ENCODE measurements around the gene NXPH1. TPM values are rescaled to one million over a fixed set of nuclear protein-coding genes. Genes with fewer than 3 reads are reported as not detected.

NXPH1 gene
- total RNA-seq, 1 donor from 2014 or later: not detected

- TF ChIP-seq, protein P1, sequence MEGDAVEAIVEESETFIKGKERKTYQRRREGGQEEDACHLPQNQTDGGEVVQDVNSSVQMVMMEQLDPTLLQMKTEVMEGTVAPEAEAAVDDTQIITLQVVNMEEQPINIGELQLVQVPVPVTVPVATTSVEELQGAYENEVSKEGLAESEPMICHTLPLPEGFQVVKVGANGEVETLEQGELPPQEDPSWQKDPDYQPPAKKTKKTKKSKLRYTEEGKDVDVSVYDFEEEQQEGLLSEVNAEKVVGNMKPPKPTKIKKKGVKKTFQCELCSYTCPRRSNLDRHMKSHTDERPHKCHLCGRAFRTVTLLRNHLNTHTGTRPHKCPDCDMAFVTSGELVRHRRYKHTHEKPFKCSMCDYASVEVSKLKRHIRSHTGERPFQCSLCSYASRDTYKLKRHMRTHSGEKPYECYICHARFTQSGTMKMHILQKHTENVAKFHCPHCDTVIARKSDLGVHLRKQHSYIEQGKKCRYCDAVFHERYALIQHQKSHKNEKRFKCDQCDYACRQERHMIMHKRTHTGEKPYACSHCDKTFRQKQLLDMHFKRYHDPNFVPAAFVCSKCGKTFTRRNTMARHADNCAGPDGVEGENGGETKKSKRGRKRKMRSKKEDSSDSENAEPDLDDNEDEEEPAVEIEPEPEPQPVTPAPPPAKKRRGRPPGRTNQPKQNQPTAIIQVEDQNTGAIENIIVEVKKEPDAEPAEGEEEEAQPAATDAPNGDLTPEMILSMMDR (IDR thresholded peaks at IDR 0.05): no peak
- no peak overlapping the region for H3K27ac Mint-ChIP-seq
- intact Hi-C loops (cut with micrococcal nuclease): no loop called here
- no peak overlapping the region for H3K4me3 Mint-ChIP-seq
- CTCF ChIA-PET: no interaction called here
- ATAC-seq (ENCODE audit: low read depth) (no peak), DNase-seq (no peak)
- POLR2A ChIA-PET: no interaction called here
- H3K36me3 Mint-ChIP-seq (ENCODE audit: low read depth): no peaks in the 10 kb centered on the region
- H3K4me1 Mint-ChIP-seq: no peaks in the 10 kb centered on the region
- H3K9me3 Mint-ChIP-seq: no peaks in the 10 kb centered on the region
- no peaks in the 10 kb centered on the region for H3K27me3 Mint-ChIP-seq
Measured at GRCh38 chr7:8628656-8629055, 195.2 kb downstream of the NXPH1 start.

DNA sequence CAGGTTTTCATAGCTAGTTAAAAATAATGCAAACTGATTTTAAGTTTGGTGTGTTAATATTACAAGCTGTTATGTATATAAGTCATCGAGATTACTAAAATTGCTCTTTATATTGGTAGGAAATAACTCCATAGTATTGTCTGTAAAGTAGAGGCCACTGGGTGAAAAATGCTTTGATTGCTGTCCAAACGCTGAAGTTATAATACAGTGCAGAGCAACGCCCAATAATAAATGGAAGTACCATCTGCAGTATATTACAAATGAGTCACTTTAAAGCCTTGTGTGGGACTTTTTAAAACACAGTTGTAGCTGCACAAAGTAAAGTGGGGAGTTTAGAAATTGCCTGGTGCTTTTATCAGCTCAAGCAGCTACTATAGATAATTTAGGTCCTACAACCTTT, 196.1 kb downstream of the NXPH1 start:
- CTCF ChIA-PET: no interaction called here
- H3K4me1 Mint-ChIP-seq: no peaks in the 10 kb centered on the region

DNA sequence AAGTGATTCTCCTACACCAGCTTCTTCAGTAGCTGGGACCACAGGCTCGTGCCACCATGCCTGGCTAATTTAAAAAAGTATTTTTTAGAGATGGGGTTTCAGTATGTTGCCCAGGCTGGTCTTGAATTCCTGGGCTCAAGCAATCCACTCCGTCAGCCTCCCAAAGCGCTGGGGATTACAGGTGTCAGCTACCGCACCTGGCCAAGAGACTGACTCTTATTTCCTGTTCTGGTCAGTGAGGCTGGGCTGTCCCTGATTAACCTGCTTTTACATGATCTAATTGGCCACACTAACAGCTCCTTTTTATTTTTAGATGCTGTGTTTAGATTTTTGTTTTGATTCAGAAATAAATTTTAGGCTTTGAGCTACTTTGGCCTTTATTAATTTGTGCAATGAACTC, 203.9 kb downstream of the NXPH1 start:
- Mint-ChIP-seq H3K4me1 (no peaks in the 10 kb centered on the region), H3K4me3 (no peak overlapping the region), H3K36me3 (ENCODE audit: low read depth) (no peaks in the 10 kb centered on the region), H3K9me3 (peaks cover 8% of the 10 kb centered on the region), H3K27me3 (no peaks in the 10 kb centered on the region), H3K27ac (no peak overlapping the region)
- no peak for ATAC-seq (ENCODE audit: low read depth)
- POLR2A ChIA-PET: no interaction called here
- CTCF ChIA-PET: no interaction called here
- DNase-seq: no peak
- TF ChIP-seq, protein P1 (IDR thresholded peaks at IDR 0.05): no peak
- intact Hi-C loops (cut with micrococcal nuclease): no loop called here

More for the DNA sequence above, 196.1 kb downstream of the NXPH1 start:
- TF ChIP-seq, protein P1 (IDR thresholded peaks at IDR 0.05): no peak
- H3K9me3 Mint-ChIP-seq: no peaks in the 10 kb centered on the region
- POLR2A ChIA-PET: no interaction called here
- H3K36me3 Mint-ChIP-seq (ENCODE audit: low read depth): no peaks in the 10 kb centered on the region
- DNase-seq: no peak
- no peaks in the 10 kb centered on the region for H3K27me3 Mint-ChIP-seq
- no peak overlapping the region for H3K27ac Mint-ChIP-seq
- ATAC-seq (ENCODE audit: low read depth): no peak
- H3K4me3 Mint-ChIP-seq: no peak overlapping the region
- intact Hi-C loops (cut with micrococcal nuclease): no loop called here

DNA sequence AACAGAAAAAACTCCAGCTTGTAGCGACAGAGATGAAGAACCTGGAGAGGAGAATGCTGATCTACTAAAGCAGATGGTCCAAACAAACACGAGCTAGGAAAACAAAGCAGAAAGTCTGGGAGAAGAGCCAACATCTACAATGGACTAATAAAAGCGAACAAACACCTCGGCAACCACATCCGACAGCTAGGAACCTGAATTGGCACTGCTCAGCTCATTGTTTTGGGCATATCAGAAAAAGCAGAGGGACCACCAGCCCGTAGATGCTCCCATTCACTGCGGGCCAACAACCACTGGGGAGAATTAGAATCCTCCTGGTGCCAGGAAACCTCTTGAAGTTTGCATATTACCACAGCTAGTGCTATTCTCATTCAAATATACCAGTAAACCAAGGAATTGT, 204.7 kb downstream of the NXPH1 start:
- ChIA-PET CTCF (no interaction called here), POLR2A (no interaction called here)
- Mint-ChIP-seq H3K4me1 (no peaks in the 10 kb centered on the region), H3K27me3 (no peaks in the 10 kb centered on the region), H3K36me3 (ENCODE audit: low read depth) (no peaks in the 10 kb centered on the region), H3K9me3 (peaks cover 8% of the 10 kb centered on the region), H3K27ac (no peak overlapping the region), H3K4me3 (no peak overlapping the region)
- no peak for ATAC-seq (ENCODE audit: low read depth)
- intact Hi-C loops (cut with micrococcal nuclease): no loop called here
- no peak for DNase-seq
- TF ChIP-seq, protein P1 (IDR thresholded peaks at IDR 0.05): no peak

DNA sequence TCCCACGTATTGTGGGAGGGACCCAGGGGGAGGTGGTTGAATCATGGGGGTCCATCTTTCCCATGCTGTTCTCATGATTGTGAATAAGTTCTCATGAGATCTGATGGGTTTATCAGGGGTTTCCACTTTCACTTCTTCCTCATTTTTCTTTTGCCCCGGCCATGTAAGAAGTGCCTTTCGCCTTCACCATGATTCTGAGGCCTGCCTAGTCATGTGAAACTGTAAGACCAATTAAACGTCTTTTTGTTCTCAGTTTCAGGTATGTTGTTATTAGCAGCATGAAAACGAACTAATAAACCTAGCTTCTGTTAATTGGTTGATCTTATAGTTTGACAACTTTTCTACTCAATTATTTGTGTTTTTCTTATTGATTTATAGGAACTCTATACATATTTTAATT, 206.3 kb downstream of the NXPH1 start:
- Mint-ChIP-seq H3K36me3 (ENCODE audit: low read depth) (no peaks in the 10 kb centered on the region), H3K27me3 (no peaks in the 10 kb centered on the region), H3K27ac (no peak overlapping the region), H3K4me3 (no peak overlapping the region), H3K9me3 (peaks cover 6% of the 10 kb centered on the region), H3K4me1 (no peaks in the 10 kb centered on the region)
- ChIA-PET POLR2A (no interaction called here), CTCF (no interaction called here)
- DNase-seq (no peak), ATAC-seq (ENCODE audit: low read depth) (no peak)
- intact Hi-C loops (cut with micrococcal nuclease): no loop called here
- TF ChIP-seq, protein P1 (IDR thresholded peaks at IDR 0.05): no peak
